ENCODE results near the gene SLPI.

The SLPI gene

GRCh38 chr20:45275338-45275737, 21.0 kb upstream of the SLPI start:
- DNase-seq (ENCODE audit: low read depth in 2 of 2) = no peak

- no peak for DNase-seq (ENCODE audit: low read depth in 2 of 2)
These were observed 15.4 kb upstream of the SLPI start for GRCh38 chr20:45269754-45270270.

- DNase-seq (ENCODE audit: low read depth in 2 of 2) = no peak
These were observed 14.7 kb upstream of the SLPI start for GRCh38 chr20:45269056-45269455.

GRCh38 chr20:45268531-45268930, 14.2 kb upstream of the SLPI start:
- DNase-seq (ENCODE audit: low read depth in 2 of 2) = no peak

DNA sequence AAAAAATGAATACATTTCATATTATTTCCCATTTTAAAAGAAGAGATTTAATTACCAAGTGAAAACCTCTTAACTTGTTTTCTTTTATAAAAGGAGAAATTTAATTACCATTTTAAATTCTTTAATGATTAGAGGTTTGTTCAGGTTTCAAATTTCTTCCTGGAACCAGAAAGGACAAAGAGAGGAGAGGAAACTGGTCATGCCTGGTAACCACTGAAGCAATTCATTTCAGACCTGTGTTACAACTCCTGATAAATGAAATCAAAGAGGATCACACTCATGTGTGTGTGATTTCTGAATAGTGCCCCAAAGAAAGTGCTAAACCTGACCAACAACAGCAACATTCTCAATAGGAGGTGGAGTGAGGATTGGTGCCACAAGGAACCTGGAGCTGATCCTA, 12.6 kb upstream of the SLPI start:
- DNase-seq (ENCODE audit: low read depth in 2 of 2) = no peak

- no peak for DNase-seq (ENCODE audit: low read depth in 2 of 2)
These were observed 9.3 kb upstream of the SLPI start for GRCh38 chr20:45263556-45264266.

GRCh38 chr20:45258664-45259063, 4.3 kb upstream of the SLPI start:
- DNase-seq (ENCODE audit: low read depth in 2 of 2) = no peak

DNA sequence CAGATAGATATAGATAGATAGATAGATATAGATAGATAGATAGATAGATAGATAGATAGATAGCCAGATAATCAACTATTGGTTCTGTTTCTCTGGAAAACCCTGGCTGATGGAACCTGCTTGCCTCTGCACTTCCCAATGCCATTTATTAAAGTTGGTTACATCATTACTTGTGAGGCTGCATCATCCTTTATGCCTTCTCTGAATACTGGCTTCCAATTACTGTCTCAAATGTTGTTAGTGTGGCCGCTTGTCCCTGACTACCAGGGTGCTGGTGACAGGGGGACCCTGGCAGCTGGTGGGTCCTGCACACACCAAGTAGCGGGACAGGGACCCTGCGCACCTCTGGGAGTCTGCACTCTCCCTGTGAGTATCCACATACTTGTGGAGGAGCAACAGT, 3.9 kb upstream of the SLPI start:
- no peak for DNase-seq (ENCODE audit: low read depth in 2 of 2)

DNA sequence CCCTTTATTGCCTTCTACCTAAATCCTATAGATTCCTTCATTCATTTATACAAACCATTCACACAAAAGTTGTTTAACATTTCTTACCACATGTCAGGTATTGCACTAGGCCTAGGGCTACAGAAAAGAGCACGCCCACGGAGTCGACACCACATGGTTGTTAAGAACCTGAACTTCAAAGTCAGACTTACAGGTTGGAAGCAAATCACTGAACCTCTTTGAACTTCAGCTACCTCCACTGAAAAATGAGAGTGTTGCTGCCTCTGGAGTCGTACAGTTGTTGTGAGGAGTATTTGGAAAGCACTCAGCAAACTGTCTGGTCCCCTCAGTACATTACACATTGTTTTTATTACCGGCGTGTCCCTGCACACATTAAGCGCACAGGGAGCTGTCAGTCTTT, 3.3 kb upstream of the SLPI start:
- DNase-seq (ENCODE audit: low read depth in 2 of 2) = no peak

- DNase-seq (ENCODE audit: low read depth in 2 of 2) = no peak
These were observed 2.8 kb upstream of the SLPI start for GRCh38 chr20:45257161-45257560.

- no peak for DNase-seq (ENCODE audit: low read depth in 2 of 2)
These were observed 1.1 kb downstream of the SLPI start for GRCh38 chr20:45253261-45253660.

- DNase-seq (ENCODE audit: low read depth in 2 of 2) = no peak
These were observed 2.3 kb downstream of the SLPI start for GRCh38 chr20:45251884-45252560.

DNA sequence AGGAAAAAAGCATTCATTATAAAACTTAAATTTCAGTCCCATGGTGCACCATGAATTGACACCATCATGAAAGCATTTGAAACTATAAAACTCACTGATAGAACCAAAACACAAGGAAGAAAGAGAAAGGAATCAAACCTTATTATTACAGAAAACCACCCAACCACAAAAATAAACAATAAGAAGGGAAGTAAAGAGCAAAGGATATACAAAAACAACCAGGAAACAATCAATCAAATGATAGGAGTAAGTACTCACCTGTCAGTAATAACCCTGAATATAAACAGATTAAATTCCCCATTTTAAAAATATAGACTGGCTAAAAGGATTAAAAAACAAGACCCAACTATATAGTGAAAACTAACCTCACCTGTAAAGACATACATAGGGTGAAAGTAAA, 5.8 kb downstream of the SLPI start:
- no peak for DNase-seq (ENCODE audit: low read depth in 2 of 2)

GRCh38 chr20:45247865-45248264, 6.5 kb downstream of the SLPI start:
- DNase-seq (ENCODE audit: low read depth in 2 of 2) = no peak

DNA sequence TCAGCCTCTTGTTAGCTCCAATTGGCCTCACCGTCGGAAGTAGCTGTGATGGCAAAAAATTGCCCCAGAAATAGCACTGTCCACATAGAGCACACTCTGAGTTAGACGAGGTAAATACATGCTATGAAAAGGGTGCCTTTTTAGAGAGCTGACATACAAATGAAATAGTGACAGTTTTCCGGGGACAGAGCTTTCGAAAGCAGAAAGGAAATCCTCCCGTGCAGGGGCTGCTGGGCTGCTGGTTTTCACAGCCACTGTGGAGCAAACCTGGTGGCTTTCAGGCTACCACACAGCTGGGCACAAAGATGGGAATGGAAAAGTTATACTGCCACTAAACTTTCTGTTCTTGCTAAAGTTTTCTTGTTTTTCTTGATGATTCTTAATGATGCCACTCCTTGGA, 8.3 kb downstream of the SLPI start:
- DNase-seq (ENCODE audit: low read depth in 2 of 2) = no peak

GRCh38 chr20:45238139-45238538, 16.2 kb downstream of the SLPI start:
- DNase-seq (ENCODE audit: low read depth in 2 of 2) = no peak

DNA sequence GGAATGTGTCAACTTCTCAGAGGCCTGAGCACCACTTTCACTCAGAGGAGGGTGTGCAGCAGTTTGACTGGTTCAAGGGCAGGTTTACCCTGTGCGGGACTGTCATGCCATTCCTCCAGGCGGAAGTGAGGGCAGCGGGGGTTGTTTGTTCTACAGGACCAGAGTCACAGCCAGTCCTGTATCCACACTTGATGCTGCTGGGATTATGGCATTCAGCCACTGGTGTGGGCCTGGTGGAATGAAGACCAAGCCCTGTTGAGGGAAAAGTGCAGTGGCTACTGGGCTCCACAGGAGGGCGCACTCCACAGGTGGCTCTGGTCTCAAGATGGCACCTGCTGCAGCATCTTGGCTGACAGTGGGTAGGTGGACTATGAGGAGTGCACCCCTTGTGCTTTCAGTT, 18.4 kb downstream of the SLPI start:
- no peak for DNase-seq (ENCODE audit: low read depth in 2 of 2)

GRCh38 chr20:45230631-45231030, 23.7 kb downstream of the SLPI start:
- DNase-seq (ENCODE audit: low read depth in 2 of 2) = no peak

DNA sequence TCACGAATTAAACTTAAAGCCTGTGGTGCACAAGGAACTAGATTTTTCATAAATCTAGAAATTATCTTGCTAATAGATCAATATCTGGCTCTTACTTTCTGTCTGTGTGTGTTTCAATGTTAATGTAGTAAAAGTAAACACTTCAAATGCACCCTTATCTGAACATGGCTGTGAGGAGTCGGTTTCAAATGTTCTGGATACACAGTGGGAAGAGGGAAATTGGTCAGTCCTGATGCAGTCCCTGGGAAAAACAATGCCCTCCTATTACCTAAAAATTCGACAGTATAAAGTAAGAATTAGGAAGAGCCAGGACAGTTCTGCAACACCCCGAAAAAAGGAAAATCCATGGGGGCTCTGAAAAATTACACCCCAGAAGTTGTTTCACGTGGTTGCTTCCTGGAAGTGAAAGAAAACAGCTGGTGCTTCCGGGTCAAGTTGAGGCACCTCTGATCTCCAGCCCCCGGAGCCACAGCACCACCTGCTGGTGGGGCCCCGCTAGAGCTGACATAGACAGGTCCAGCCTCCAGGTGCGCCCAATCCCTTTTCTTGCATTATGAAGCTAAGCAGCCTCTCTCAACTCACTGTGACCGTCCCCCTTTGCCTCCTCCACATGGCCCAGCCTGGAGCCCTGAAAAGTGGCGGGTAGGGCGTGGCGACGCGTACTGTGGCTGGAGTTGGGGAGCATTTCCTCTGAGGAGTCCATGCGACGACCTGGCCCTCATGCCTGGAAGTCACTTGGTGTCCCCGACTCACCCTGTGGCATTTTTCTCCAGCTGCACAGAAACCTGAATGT, 24.9 kb downstream of the SLPI start:
- DNase-seq (ENCODE audit: low read depth in 2 of 2) = peak; percentile 49 to 65

GRCh38 chr20:45226287-45226686, 28.1 kb downstream of the SLPI start:
- no peak for DNase-seq (ENCODE audit: low read depth in 2 of 2)

GRCh38 chr20:45223136-45223535, 31.2 kb downstream of the SLPI start:
- DNase-seq (ENCODE audit: low read depth in 2 of 2) = no peak

- no peak for DNase-seq (ENCODE audit: low read depth in 2 of 2)
These were observed 33.3 kb downstream of the SLPI start, which contains the start of gene SEMG2 for GRCh38 chr20:45221076-45221475. SEMG2 (plus strand) TSS chr20:45221373; CDS start chr20:45221390, 17 bp downstream.

GRCh38 chr20:45218636-45219035, 35.7 kb downstream of the SLPI start:
- DNase-seq (ENCODE audit: low read depth in 2 of 2) = no peak
